Posterior cingulate gyrus (tissue), 11 donors: ENCODE data around the gene VPS16.
A peak's percentile ranks its signal among the peaks of the same experiment; 100 is the strongest.
"Not testable (repeated sequence)": the region's sequence is repeated elsewhere in the genome, so short reads cannot be mapped to it uniquely, and the experiment has no call there.

Source experiments
- DNase-seq, 10 donors: peaks; one replicate each; pipeline versions ENCODE4 v3.0.0 to v3.0.0-alpha.2; 2020 to 2021; ENCODE audit warnings: mixed read lengths in 3 of 10
- intact Hi-C: fragments of 100-400 bp; cut with DNase I; formaldehyde crosslinking; loops from one replicate; pipeline ENCODE4 v1.15.1; 2023

VPS16 gene

DNA sequence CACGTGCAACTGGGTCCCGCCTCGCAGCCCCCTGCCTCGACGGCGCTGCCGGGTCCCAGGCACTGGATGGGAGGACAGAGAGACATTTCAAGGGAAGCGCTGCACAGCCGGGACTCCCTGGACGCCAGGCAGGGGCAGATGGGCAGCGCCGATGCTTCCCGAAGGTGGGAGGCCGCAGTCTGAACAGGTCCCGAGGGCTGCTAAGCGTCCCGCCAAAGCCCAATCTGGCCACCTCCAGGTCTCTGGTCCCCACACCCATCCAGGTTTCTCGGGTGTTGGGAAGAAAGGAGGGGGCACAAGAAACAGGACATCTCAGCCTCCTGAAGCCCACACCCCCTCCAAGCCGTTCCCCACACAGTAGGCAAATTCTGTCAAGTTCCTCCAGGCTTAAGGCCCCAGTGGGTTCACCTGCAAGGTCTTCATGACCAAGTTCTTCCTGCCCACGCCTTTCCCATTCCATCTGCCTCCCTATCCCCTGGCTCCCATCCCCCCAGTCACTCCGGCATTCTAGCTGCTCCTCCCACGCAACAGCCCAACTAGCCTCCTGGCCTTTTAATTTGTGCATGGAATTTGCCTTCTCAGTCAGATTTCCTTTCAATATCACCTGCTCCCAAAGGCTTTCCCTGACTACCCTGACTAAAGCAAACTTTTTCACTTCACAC, 34.7 kb upstream of the VPS16 start:
- intact Hi-C loops, result no loop called here
- peak in 1 of 10 donors; percentile 36 for DNase-seq

- DNase-seq, result no peak
- intact Hi-C loops, result no loop called here
These were observed 34.2 kb upstream of the VPS16 start for GRCh38 chr20:2806351-2806701.

DNA sequence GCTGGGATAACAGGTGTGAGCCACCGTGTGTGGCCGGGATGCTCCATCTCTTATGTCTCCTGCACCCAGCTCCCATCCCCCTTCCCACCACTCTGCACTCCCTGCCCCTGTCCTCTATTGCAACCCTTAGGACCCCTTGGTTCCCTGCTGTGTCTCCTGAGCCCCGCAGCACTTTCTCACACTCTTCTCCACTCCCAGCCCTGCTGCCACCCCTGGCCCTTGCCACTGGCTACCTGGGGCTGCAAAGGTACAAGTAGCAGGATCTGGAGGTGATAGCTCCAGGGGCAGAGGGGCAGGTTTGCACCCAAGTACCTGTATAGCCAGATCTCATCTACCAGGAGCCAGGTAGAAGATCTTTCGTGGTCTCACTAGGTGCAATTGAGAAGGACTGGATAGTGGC, 33.5 kb upstream of the VPS16 start:
- intact Hi-C loops, result no loop called here
- DNase-seq, result peak in 1 of 10 donors; percentile 21

GRCh38 chr20:2807929-2808328, 32.6 kb upstream of the VPS16 start:
- DNase-seq, result peak in 1 of 10 donors; percentile 25
- intact Hi-C loops, result not testable (repeated sequence)

- intact Hi-C loops, result no loop called here
- DNase-seq, result no peak
These were observed 30.9 kb upstream of the VPS16 start for GRCh38 chr20:2809690-2810089.

GRCh38 chr20:2812189-2812588, 28.4 kb upstream of the VPS16 start:
- DNase-seq, result no peak
- intact Hi-C loops, result no loop called here

GRCh38 chr20:2814076-2814475, 26.5 kb upstream of the VPS16 start:
- no peak for DNase-seq
- intact Hi-C loops, result no loop called here

- no peak for DNase-seq
- intact Hi-C loops, result no loop called here
These were observed 25.9 kb upstream of the VPS16 start, which contains the start of gene C20orf141 for GRCh38 chr20:2814587-2815051. TSS of gene C20orf141 (plus strand) at chr20:2814987. CDS start at chr20:2815185, 198 bp downstream.

GRCh38 chr20:2815242-2815900, 25.2 kb upstream of the VPS16 start:
- intact Hi-C loops, result no loop called here
- DNase-seq, result peak in 1 of 10 donors; percentile 64

DNA sequence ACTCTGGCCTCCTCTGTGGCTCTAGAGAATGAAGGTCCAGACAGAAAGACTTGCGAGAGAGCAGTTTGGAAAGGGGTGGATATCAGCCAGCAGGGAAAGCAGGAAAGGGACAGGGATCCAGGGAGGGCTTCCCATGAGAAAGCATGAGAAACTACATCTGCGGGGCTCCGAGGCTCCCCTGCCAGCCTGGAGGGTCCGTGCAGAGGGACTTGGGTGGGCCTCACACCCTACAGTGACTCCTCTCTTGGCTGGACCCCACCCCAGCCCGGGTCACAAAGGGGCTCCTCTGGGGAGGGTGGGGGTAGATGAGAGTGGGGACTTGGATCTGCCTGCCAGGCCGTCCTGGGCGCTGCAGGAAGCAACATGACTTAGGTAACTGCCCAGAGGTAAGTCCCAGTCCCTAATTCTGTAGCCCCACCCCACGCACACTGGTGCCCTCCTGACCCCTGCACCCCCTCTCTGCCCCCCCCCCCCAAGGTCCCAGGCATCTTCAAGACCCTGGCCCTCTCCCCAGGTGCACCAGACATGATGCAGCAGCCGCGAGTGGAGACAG, 24.4 kb upstream of the VPS16 start, which contains the start of gene TMEM239:
Gene TMEM239 (plus strand): TSS at position 335 of the 553 bp plus-strand sequence. CDS start 191 bp downstream, at position 526.
- peak in 1 of 10 donors; percentile 62 for DNase-seq

DNA sequence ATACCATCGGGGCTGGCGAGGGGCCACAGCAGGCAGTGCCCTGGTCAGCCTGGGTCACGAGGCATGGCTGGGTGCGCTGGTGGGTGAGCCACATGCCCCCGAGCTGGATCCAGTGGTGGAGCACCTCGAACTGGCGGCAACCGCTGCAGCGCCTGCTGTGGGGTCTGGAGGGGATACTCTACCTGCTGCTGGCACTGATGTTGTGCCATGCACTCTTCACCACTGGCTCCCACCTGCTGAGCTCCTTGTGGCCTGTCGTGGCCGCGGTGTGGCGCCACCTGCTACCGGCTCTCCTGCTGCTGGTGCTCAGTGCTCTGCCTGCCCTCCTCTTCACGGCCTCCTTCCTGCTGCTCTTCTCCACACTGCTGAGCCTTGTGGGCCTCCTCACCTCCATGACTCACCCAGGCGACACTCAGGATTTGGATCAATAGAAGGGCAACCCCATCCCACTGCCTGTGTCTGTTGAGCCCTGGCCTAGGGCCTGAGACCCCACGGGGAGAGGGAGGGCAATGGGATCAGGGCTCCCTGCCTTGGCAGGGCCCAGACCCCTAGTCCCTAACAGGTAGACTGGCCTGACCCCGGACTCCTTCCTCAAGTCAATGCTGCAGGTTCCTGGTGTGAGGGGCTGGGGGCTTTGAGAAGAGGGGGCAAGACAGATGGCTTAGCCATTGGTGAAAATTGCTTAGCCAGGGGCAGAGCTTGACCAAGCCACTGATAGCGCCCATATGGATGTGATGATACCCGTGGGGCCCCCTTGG, 23.8 kb upstream of the VPS16 start:
- DNase-seq, result peak in 1 of 10 donors; percentile 59

More for the DNA sequence above, 24.4 kb upstream of the VPS16 start, which contains the start of gene TMEM239:
- intact Hi-C loops, result no loop called here

DNA sequence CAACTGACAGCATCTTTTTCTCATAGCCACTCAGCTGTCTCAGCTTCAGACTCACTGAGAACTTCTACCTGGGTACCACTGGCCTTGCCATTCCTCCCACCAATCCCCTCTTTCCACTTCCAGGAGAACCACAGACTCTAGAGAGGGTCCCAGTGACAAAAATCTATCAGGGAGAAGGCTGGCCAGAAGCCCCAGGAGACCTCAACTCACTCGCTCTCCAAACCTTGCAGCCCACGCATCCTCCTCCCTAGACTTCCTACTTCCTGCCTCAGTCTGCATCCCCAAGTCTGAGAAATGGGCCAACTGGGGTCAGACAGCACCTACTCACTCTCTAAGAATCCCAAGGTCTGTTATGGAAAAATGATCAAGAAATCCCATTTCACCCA, 23.2 kb upstream of the VPS16 start:
- intact Hi-C loops, result no loop called here
- peak in 1 of 10 donors; percentile 57 for DNase-seq

More for the DNA sequence above, 23.8 kb upstream of the VPS16 start:
- intact Hi-C loops, result no loop called here

DNA sequence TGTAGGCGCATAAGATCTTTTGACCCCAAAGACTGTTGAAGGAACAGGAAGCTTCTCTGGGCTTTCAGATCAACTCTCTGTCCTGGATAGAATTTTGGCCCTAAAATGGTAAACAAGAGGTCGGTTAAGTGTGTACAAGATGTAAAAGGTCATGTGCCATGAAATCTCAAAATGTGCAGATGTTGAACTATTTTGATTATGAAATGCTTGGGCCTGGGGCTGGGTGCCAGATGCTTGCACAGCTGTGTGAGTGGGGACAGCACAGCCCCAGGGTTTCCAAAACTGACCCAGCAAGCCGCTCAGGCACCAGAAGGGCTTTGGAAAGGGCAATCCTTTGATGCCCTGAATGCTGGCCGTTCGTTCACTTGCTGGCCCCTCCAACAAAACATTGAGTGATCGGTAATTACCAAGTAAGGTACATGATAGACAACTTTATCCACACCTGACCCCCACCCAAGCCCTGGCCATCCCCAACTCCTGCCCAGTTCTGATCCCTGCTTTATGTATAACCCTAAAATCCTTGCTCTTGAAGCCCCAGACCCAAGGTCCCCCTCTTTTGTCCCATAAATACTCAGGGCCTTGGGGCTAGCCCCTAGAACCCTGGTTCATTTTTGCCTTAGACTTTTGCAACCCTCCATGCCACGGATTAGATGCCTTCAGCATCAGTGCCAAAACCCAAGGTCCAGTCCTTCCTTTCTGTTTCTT, 22.5 kb upstream of the VPS16 start:
- intact Hi-C loops, result no loop called here
- DNase-seq, result peak in 1 of 10 donors; percentile 42

DNA sequence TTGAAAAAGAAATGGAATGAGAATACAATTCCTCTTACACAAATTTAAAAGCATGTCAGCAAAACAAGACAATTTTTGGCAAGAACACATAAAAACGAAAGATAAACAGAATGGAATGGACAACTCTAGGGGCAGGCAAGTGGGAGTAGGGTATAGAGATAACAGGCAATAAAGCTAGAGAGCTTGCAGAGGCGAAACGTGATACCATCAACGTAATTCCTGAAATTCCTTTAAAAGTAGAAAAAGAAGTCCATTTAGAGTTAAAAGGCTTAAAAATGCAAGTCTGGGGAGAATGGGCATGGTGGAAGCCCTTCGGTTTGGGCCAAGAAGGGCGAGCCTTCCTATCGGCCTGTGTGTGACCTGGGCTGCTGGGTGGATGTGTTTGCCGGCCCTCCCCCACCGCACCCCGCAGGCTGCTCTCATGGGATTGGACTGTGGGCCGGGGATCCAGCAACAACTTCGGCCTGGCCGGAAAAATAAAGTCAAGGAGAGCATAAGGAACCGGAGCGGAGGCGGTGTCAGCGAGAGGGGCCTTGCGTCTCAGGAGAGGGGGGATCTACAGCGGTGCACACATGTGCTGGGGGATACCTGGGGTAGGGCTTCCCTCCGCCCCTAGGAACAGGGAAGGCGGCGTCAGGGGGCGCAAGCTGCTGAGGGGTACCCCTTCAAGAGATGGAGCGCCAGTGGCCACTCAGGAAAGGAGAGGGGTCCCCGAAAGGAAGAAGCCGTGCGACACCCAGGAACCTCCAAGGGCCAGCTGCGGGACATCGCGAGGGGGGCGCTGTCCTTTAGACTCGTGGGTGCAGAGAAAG, 20.3 kb upstream of the VPS16 start:
- peak in 1 of 10 donors; percentile 43 for DNase-seq
- intact Hi-C loops, result no loop called here

- DNase-seq, result peak in 1 of 10 donors; percentile 79
- intact Hi-C loops, result no loop called here
These were observed 19.4 kb upstream of the VPS16 start for GRCh38 chr20:2820896-2821869.

DNA sequence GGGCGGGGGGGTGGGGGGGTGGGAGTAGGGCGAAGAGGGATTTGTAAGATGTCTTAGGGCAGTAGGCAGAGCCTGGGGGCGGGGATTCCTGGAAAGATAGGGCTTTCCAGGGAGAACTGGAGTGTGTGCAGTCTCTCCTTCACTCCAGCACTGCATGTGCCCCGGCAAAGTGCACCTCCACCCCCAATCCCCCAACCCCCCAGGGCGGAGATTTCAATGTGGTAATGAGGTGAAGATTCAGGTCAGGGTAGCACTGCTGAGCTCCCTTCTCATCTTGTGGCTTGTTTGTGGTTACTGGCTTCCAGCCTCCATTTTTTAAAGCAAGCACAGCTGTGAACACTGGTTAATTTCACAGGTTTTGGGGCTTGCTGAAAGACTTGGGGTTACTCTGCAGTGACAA, 18.5 kb upstream of the VPS16 start:
- intact Hi-C loops, result no loop called here
- no peak for DNase-seq

DNA sequence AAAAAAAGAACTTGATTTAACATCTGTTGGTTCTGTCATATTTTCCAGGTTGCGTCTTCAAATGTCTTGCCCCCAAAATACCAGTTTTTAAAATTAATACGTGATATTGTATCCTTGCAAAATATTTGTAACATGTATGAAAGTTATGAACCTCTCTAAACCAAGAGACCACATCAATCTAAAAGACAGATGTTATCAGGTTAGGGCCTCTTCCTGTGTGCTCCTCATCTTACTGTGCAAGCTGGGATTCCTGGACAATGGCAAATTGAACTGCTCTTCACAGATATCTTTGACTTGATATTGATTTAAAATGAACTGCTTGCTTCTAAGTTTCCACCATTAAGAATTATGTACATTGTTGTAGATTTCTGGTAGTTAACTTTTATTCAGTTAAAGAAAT, 14.8 kb upstream of the VPS16 start:
- intact Hi-C loops, result no loop called here
- no peak for DNase-seq

DNA sequence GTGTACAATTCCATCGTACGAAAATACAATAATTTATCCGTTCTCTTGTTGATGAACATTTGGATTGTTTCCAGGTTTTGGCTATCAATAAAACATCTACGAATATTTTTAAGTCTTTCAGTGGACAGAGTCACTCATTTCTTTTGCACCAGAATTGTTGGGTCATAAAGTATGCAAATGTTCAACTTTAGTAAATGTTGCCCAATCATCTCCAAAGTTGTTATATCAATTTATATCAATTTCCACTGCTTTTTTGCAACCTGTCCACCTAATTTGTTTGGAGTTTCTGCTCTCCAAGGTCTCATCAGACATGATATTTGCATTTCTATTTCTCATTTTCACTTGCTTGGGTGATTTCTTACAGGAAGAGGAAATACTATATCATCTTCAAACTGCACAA, 13.9 kb upstream of the VPS16 start:
- DNase-seq, result no peak
- intact Hi-C loops, result no loop called here
